DOHH2 (cell line): Measurements from ENCODE around the gene GAS2L2.
"Not testable (repeated sequence)": the region's sequence is repeated elsewhere in the genome, so short reads cannot be mapped to it uniquely, and the experiment has no call there.

Source experiments
- H3F3A ChIP-seq: fragments of 200-600 bp; sonication (generic), shearing (Covaris generic); 2 replicates; pipeline ENCODE4 v1.6.0; 2016; ENCODE audit warnings: antibody characterized with exemption, mild to moderate bottlenecking; ENCODE audit not compliant: control insufficient read depth, insufficient read depth
- H3K27ac ChIP-seq: fragments of 200-600 bp; sonication (generic); 2 replicates; pipeline ENCODE4 v1.5.1; 2014; ENCODE audit warnings: low read depth, mild to moderate bottlenecking, low read length, moderate library complexity
- H3K27me3 ChIP-seq: fragments of 200-600 bp; sonication (generic); 2 replicates; pipeline ENCODE4 v1.6.1; 2014; ENCODE audit warnings: mild to moderate bottlenecking, low read length, mixed read lengths; ENCODE audit not compliant: control insufficient read depth
- H3K36me3 ChIP-seq: fragments of 200-600 bp; sonication (generic); 2 replicates; pipeline ENCODE4 v1.6.1; 2014; ENCODE audit warnings: mild to moderate bottlenecking, low read length, moderate library complexity, mixed read lengths; ENCODE audit not compliant: control insufficient read depth
- H3K4me1 ChIP-seq: fragments of 200-600 bp; sonication (generic); 2 replicates; pipeline ENCODE4 v1.6.1; 2014; ENCODE audit warnings: mild to moderate bottlenecking, low read length, mixed read lengths; ENCODE audit not compliant: control insufficient read depth
- H3K4me2 ChIP-seq: fragments of 200-600 bp; sonication (generic); 2 replicates; pipeline ENCODE4 v1.6.0; 2014; ENCODE audit warnings: mild to moderate bottlenecking, low read length, moderate library complexity
- H3K4me3 ChIP-seq: fragments of 200-600 bp; sonication (generic); 2 replicates; pipeline ENCODE4 v1.5.1; 2014; ENCODE audit warnings: mild to moderate bottlenecking, low read length, mixed read lengths
- H3K79me2 ChIP-seq: fragments of 200-600 bp; sonication (generic); 2 replicates; pipeline ENCODE4 v1.6.1; 2014; ENCODE audit warnings: mild to moderate bottlenecking, low read length, mixed read lengths; ENCODE audit not compliant: control insufficient read depth
- H3K9me2 ChIP-seq: fragments of 200-600 bp; sonication (generic); replicated peaks from 2 replicates; pipeline ENCODE4 v1.6.1; 2014; ENCODE audit warnings: mild to moderate bottlenecking, low read length, mixed read lengths; ENCODE audit not compliant: control insufficient read depth
- H3K9me3 ChIP-seq: fragments of 200-600 bp; sonication (generic); 2 replicates; pipeline ENCODE4 v1.6.1; 2014; ENCODE audit warnings: antibody characterized with exemption, low read length, mixed read lengths; ENCODE audit not compliant: control insufficient read depth, insufficient read depth
- H4K20me1 ChIP-seq: fragments of 200-600 bp; sonication (generic); 2 replicates; pipeline ENCODE4 v1.6.0; 2014; ENCODE audit warnings: low read depth, mild to moderate bottlenecking, antibody characterized with exemption, low read length, moderate library complexity; ENCODE audit not compliant: control insufficient read depth, insufficient read depth
- EZH2phosphoT487 ChIP-seq: fragments of 200-600 bp; sonication (generic); IDR thresholded peaks from 2 replicates; pipeline ENCODE4 v1.6.1; 2017; ENCODE audit warnings: borderline replicate concordance, mild to moderate bottlenecking, antibody characterized with exemption, low read length, moderate library complexity, mixed read lengths
- TF ChIP-seq, protein P1 (sequence below): fragments of 200-600 bp; sonication (generic); IDR thresholded peaks from one replicate; pipeline ENCODE4 v1.5.1; 2014; ENCODE audit warnings: antibody characterized with exemption, mild to moderate bottlenecking, low read depth, low read length; ENCODE audit not compliant: poor library complexity, severe bottlenecking

The GAS2L2 gene

DNA sequence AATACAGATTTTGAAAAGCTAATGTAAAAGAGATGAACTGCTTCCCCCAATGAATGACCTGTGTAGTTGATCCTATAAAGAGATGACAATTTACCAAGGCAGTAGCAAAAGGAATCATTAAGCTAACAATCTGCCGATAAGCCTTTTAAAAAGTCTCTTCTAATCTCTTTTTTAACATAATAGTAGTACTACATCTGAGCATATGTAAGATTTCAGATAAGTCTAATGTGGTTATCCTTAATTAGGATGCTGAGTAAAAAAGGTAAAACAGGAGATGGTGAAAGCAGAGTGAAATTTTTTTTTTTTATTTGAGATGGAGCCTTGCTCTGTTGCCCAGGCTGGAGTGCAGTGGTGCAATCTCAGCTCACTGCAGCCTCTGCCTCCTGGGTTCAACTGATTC lies 47.8 kb downstream of the GAS2L2 start:
- Histone ChIP-seq H3K79me2 (no peaks in the 10 kb centered on the region), H4K20me1 (no peaks in the 10 kb centered on the region; the same call in 1 of the 2 replicates), H3K27ac (no peak overlapping the region), H3K4me2 (no peak overlapping the region), H3F3A (0 out of 2 replicates have a peak, but pooled peaks cover 4% of the 10 kb centered on the region), H3K36me3 (peaks cover 11% of the 10 kb centered on the region), H3K9me3 (no peaks in the 10 kb centered on the region), H3K4me1 (peaks cover 23% of the 10 kb centered on the region), H3K9me2 (no peaks in the 10 kb centered on the region), H3K4me3 (no peak overlapping the region), H3K27me3 (no peaks in the 10 kb centered on the region)
- TF ChIP-seq EZH2phosphoT487 = no peak
- TF ChIP-seq, protein P1, sequence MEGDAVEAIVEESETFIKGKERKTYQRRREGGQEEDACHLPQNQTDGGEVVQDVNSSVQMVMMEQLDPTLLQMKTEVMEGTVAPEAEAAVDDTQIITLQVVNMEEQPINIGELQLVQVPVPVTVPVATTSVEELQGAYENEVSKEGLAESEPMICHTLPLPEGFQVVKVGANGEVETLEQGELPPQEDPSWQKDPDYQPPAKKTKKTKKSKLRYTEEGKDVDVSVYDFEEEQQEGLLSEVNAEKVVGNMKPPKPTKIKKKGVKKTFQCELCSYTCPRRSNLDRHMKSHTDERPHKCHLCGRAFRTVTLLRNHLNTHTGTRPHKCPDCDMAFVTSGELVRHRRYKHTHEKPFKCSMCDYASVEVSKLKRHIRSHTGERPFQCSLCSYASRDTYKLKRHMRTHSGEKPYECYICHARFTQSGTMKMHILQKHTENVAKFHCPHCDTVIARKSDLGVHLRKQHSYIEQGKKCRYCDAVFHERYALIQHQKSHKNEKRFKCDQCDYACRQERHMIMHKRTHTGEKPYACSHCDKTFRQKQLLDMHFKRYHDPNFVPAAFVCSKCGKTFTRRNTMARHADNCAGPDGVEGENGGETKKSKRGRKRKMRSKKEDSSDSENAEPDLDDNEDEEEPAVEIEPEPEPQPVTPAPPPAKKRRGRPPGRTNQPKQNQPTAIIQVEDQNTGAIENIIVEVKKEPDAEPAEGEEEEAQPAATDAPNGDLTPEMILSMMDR = no peak

DNA sequence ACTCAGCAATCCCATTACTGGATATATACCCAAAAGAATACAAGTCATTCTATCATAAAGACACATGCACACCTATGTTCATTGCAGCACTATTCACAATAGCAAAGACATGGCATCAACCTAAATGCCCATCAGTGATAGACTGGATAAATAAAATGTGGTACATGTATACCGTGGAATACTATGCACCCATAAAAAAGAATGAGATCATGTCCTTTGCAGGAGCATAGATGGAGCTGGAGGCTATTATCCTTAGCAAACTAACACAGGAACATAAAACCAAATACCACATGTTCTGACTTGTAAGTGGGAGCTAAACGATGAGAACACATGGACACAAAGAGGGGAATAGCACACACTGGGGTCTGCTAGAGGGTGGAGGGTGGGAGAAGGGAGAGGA lies 49.7 kb downstream of the GAS2L2 start:
- H3K4me1 ChIP-seq = not testable (repeated sequence)

DNA sequence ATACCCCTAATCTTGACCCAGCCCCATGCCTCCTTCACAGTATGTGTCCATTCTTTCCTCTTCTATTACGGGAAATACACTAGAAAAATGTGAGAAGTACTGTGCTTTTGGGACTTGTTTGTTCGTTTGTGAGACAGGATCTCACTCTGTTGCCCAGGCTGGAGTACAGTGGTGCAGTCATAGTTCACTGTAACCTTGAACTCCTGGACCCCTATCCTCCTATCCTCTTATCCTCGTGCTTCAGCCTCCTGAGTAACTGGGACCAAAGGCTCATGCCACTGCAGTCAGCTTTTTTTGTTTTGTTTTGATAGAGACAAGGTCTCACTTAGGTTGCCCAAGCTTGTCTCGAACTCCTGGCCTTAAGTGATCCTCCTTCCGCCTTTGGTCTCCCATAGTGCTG lies 51.5 kb downstream of the GAS2L2 start:
- TF ChIP-seq EZH2phosphoT487 = no peak
- TF ChIP-seq, protein P1 = no peak
- H3K79me2 ChIP-seq = no peaks in the 10 kb centered on the region
- peaks cover 3% of the 10 kb centered on the region; the same call in 1 of the 2 replicates for H3K36me3 ChIP-seq
- no peaks in the 10 kb centered on the region for H3K27me3 ChIP-seq
- H3K4me1 ChIP-seq = no peaks in the 10 kb centered on the region
- H3K9me2 ChIP-seq = no peaks in the 10 kb centered on the region
- no peak overlapping the region for H3K4me2 ChIP-seq
- H3K27ac ChIP-seq = no peak overlapping the region
- no peaks in the 10 kb centered on the region for H3F3A ChIP-seq
- H3K4me3 ChIP-seq = no peak overlapping the region
- no peaks in the 10 kb centered on the region; the same call in 1 of the 2 replicates for H4K20me1 ChIP-seq
- no peaks in the 10 kb centered on the region for H3K9me3 ChIP-seq

More for the DNA sequence above, 49.7 kb downstream of the GAS2L2 start:
- H3K36me3 ChIP-seq, H4K20me1 ChIP-seq, H3K9me3 ChIP-seq, H3K27ac ChIP-seq, H3K27me3 ChIP-seq, H3K79me2 ChIP-seq, H3K4me3 ChIP-seq, H3K4me2 ChIP-seq, H3K9me2 ChIP-seq, H3F3A ChIP-seq: not testable (repeated sequence)

DNA sequence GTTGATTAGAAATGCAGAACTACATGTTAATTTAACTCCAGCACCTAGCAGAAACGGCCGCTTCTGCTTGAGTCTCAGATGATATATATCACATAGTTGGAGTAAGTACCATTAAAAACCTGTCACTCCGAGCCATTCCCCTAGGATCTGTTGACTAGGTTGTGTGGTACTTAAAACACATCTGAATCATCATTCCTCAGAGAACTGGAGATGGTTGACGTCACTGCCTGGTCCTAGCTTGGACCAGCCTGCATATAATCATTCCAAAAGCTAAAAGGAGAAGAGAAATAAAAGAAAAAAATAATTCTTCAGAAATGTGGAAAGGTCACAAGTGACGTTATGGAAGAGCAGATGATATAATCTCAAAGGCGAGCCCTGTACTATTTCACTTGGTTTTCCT lies 52.9 kb downstream of the GAS2L2 start:
- H3K27me3 ChIP-seq = no peaks in the 10 kb centered on the region
- H3K9me3 ChIP-seq = no peaks in the 10 kb centered on the region
- H3K36me3 ChIP-seq = peaks cover 9% of the 10 kb centered on the region
- H3K4me2 ChIP-seq = no peak overlapping the region
- H3K4me1 ChIP-seq = no peaks in the 10 kb centered on the region
- no peak overlapping the region for H3K27ac ChIP-seq
- H3K4me3 ChIP-seq = no peak overlapping the region
- TF ChIP-seq EZH2phosphoT487 = no peak
- TF ChIP-seq, protein P1 = no peak
- H4K20me1 ChIP-seq = no peaks in the 10 kb centered on the region; the same call in 1 of the 2 replicates
- no peaks in the 10 kb centered on the region for H3K79me2 ChIP-seq
- H3F3A ChIP-seq = no peaks in the 10 kb centered on the region
- H3K9me2 ChIP-seq = no peaks in the 10 kb centered on the region
